ENCODE measurements around the gene ANKDD1A. TPM values are rescaled to one million over a fixed set of nuclear protein-coding genes. Genes with fewer than 3 reads are reported as not detected.

ANKDD1A gene
- total RNA-seq, 4 donors from 2014 or later: 0.45 to 7.8 (median 2.4) TPM

GRCh38 chr15:64905119-64905831 is 6.4 kb upstream of the ANKDD1A start:
- peak; percentile 24 for DNase-seq
- no peak for TF ChIP-seq POLR2A (IDR thresholded peaks at IDR 0.05)
- peak; percentile 71 to 84 (median 82) for TF ChIP-seq CTCF (IDR thresholded peaks at IDR 0.05)
- 39 to 40% methylated on average over 28 of the region's 30 CpGs for WGBS, 2 donors
- H3K27ac ChIP-seq: peak overlapping the region in 2 of 4 donors; percentile 46 to 56
- peak overlapping the region in 3 of 4 donors; percentile 21 to 60 (median 35) for H3K4me3 ChIP-seq
- peaks cover 0 to 7% (median 0%) of the 10 kb centered on the region in 3 donors for H3K4me1 ChIP-seq
- H3K36me3 ChIP-seq: no peaks in the 10 kb centered on the region
- intact Hi-C loops (cut with DNase I): no loop called here
- peaks cover 0 to 11% (median 7%) of the 10 kb centered on the region in 3 donors for H3K9me3 ChIP-seq
- no peaks in the 10 kb centered on the region for H3K27me3 ChIP-seq

- peak overlapping the region in 1 of 4 donors; percentile 60 for H3K4me3 ChIP-seq
Measured at GRCh38 chr15:64905941-64906340, 5.8 kb upstream of the ANKDD1A start.

GRCh38 chr15:64906402-64906801 is 5.3 kb upstream of the ANKDD1A start:
- peaks cover 1 to 14% (median 4%) of the 10 kb centered on the region in 3 donors for H3K4me1 ChIP-seq
- peaks cover 0 to 3% (median 1%) of the 10 kb centered on the region in 3 donors for H3K9me3 ChIP-seq
- WGBS, 2 donors: 83 to 90% methylated on average over 3 of the region's 3 CpGs
- no peaks in the 10 kb centered on the region for H3K27me3 ChIP-seq
- H3K36me3 ChIP-seq: no peaks in the 10 kb centered on the region
- no peak for DNase-seq
- intact Hi-C loops (cut with DNase I): no loop called here
- no peak overlapping the region for H3K27ac ChIP-seq
- no peak overlapping the region for H3K4me3 ChIP-seq
- no peak for TF ChIP-seq CTCF (IDR thresholded peaks at IDR 0.05)
- TF ChIP-seq POLR2A (IDR thresholded peaks at IDR 0.05): no peak

More at GRCh38 chr15:64905941-64906340, 5.8 kb upstream of the ANKDD1A start:
- Histone ChIP-seq H3K36me3 (no peaks in the 10 kb centered on the region), H3K27me3 (no peaks in the 10 kb centered on the region), H3K4me1 (peaks cover 0 to 10% (median 0%) of the 10 kb centered on the region in 3 donors), H3K27ac (no peak overlapping the region), H3K9me3 (peaks cover 0 to 7% (median 6%) of the 10 kb centered on the region in 3 donors)
- DNase-seq: no peak
- intact Hi-C loops (cut with DNase I): no loop called here
- WGBS, 2 donors: 85 to 95% methylated on average over 8 of the region's 9 CpGs
- TF ChIP-seq CTCF (IDR thresholded peaks at IDR 0.05) (no peak), POLR2A (IDR thresholded peaks at IDR 0.05) (no peak)

- no peaks in the 10 kb centered on the region for H3K27me3 ChIP-seq
- no peak overlapping the region for H3K4me3 ChIP-seq
- intact Hi-C loops (cut with DNase I): no loop called here
- TF ChIP-seq CTCF (IDR thresholded peaks at IDR 0.05) (no peak), POLR2A (IDR thresholded peaks at IDR 0.05) (no peak)
- peaks cover 4 to 30% (median 12%) of the 10 kb centered on the region in 3 donors for H3K4me1 ChIP-seq
- no peaks in the 10 kb centered on the region for H3K9me3 ChIP-seq
- no peak for DNase-seq
- no peaks in the 10 kb centered on the region for H3K36me3 ChIP-seq
- 95% methylated on average over 1 of the region's 1 CpG for WGBS, 2 donors
- H3K27ac ChIP-seq: no peak overlapping the region
Measured at GRCh38 chr15:64907991-64908390, 3.7 kb upstream of the ANKDD1A start.

GRCh38 chr15:64909546-64909945 is 2.2 kb upstream of the ANKDD1A start:
- Histone ChIP-seq H3K4me1 (peaks cover 4 to 30% (median 12%) of the 10 kb centered on the region in 3 donors), H3K9me3 (no peaks in the 10 kb centered on the region), H3K36me3 (no peaks in the 10 kb centered on the region), H3K27me3 (no peaks in the 10 kb centered on the region), H3K4me3 (no peak overlapping the region), H3K27ac (no peak overlapping the region)
- no peak for DNase-seq
- 84 to 100% methylated on average over 2 to 3 of the region's 3 CpGs for WGBS, 2 donors
- TF ChIP-seq CTCF (IDR thresholded peaks at IDR 0.05) (no peak), POLR2A (IDR thresholded peaks at IDR 0.05) (no peak)
- intact Hi-C loops (cut with DNase I): no loop called here

Measured in esophagus squamous epithelium (tissue), 5 donors.